Measurements from ENCODE around the gene CUL3.
"Not testable (repeated sequence)": the region's sequence is repeated elsewhere in the genome, so short reads cannot be mapped to it uniquely, and the experiment has no call there.

Gene CUL3

GRCh38 chr2:224532931-224533330 is 52.2 kb downstream of the CUL3 start:
- DNase-seq, result no peak

- DNase-seq, result no peak
These were observed 52.7 kb downstream of the CUL3 start for GRCh38 chr2:224532441-224532840.

GRCh38 chr2:224528171-224528570 is 57.0 kb downstream of the CUL3 start:
- no peak for DNase-seq

- DNase-seq, result no peak
These were observed 59.4 kb downstream of the CUL3 start for GRCh38 chr2:224525774-224526173.

- DNase-seq, result no peak
These were observed 60.5 kb downstream of the CUL3 start for GRCh38 chr2:224524657-224525056.

DNA sequence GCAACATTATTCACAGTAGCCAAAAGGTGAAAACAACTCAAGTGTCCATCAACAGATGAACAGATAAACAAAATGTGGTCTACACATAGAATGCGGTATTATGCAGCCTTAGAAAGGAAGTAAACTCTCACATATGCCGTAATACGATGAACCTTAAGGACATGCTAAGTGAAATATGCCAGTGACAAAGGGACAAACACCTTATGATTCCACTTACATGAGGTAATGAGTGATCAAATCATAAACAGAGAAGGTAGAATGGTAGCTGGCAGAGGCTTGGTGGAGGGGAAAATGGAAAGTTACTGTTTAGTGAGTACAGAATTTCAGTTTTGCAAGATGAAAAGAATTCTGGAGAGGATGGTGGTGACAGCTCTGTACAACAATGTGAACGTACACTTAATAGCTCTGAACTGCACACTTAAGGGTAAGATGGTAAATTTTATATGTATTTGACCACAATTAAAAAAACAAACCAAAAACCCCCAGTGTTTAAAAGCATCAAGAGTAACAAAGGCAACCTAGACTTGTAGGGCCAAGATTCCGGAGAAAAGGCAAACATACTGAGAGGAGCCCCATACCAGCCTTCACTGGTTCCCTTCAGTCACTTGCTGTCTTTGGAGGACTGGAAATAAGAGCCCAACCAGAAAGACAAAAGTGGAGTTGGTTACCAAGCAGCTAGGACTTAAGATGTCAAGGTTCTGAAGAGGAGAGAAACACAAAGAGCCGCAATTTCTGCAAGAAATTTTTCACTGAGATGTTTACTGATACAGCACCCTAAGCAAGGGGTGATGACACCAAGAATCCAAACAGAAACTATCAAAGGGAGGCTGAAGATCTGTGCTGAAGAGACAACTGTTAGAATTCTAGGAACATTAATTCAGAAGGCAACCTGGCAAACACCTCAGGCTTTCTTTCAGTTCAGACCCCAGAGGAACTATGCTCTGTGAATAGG is 61.3 kb downstream of the CUL3 start:
- peak; percentile 11 for DNase-seq

DNA sequence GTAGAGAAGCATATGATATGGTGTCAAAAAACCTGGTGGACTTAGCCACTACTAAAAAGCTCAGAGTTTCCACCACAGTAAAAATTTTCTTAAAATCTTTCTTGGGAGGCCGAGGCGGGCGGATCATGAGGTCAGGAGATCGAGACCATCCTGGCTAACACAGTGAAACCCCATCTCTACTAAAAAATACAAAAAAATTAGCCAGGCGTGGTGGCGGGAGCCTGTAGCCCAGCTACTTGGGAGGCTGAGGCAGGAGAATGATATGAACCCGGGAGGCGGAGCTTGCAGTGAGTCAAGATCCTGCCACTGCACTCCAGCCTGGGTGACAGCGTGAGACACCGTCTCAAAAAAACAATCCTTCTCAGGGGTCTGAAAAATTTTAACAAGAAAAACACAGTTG is 62.7 kb downstream of the CUL3 start:
- DNase-seq, result not testable (repeated sequence)

GRCh38 chr2:224520064-224520463 is 65.1 kb downstream of the CUL3 start:
- peak; percentile 26 for DNase-seq

- no peak for DNase-seq
These were observed 66.2 kb downstream of the CUL3 start for GRCh38 chr2:224518806-224519580.

GRCh38 chr2:224517963-224518362 is 67.2 kb downstream of the CUL3 start:
- DNase-seq, result peak; percentile 74

- not testable (repeated sequence) for DNase-seq
These were observed 68.8 kb downstream of the CUL3 start for GRCh38 chr2:224516393-224516792.

DNA sequence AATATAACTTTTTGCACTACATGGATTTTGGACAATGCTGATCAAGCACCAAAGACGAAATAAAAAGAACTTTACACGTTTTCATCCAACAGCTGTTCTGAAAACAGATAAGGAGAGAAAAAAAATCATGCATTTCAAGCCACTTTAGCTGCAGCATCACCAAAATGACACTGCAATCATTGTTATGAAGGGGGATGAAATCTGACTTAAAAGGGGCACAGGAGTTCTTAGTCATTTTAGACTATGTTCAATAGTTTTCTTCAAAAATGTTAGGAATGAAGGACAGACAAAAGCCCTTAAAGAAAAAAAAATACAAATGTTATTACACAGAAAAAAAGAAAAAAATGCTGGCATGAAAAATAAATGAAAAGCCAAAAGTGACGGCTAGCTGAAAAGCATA is 71.2 kb downstream of the CUL3 start:
- no peak for DNase-seq

- DNase-seq, result no peak
These were observed 77.4 kb downstream of the CUL3 start for GRCh38 chr2:224507789-224508188.

- no peak for DNase-seq
These were observed 78.7 kb downstream of the CUL3 start for GRCh38 chr2:224506494-224506893.

DNA sequence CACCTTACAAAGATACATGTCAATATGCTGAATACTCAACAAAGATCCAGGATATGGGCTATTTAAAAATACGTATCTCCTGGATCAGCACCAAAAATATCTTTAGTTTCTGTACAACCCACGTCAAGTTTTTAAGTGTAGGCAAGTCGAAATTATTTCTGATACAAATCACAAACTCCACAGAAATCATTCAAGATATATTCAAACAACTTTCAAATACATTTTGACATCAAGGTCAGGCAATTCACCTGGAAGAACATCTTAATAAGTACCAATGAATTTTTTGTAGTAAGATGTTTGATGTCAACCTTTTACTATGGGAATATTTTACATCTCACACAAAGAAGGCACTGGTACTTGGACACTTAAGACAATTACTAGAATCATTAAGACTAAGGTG is 86.2 kb downstream of the CUL3 start:
- no peak for DNase-seq

DNA sequence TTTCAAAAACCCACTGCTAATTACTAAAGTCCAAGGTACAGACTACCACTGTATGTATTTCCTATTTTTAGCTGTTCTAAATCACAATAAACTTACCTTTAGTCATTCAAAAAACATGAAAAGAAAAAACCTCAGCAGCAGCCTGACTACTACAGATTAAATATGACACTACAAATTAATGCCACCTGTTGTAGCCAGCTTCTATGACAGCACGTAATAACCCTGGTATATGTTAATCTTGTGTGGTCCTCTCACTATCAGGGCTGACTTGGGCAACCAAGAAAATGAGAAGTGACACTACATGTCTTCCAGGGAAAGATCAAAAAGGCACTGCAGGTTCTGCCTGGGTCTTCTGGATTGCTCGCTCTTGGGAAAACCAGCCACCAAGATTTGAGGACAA is 92.6 kb downstream of the CUL3 start:
- no peak for DNase-seq

- not testable (repeated sequence) for DNase-seq
These were observed 97.2 kb downstream of the CUL3 start for GRCh38 chr2:224487940-224488339.

DNA sequence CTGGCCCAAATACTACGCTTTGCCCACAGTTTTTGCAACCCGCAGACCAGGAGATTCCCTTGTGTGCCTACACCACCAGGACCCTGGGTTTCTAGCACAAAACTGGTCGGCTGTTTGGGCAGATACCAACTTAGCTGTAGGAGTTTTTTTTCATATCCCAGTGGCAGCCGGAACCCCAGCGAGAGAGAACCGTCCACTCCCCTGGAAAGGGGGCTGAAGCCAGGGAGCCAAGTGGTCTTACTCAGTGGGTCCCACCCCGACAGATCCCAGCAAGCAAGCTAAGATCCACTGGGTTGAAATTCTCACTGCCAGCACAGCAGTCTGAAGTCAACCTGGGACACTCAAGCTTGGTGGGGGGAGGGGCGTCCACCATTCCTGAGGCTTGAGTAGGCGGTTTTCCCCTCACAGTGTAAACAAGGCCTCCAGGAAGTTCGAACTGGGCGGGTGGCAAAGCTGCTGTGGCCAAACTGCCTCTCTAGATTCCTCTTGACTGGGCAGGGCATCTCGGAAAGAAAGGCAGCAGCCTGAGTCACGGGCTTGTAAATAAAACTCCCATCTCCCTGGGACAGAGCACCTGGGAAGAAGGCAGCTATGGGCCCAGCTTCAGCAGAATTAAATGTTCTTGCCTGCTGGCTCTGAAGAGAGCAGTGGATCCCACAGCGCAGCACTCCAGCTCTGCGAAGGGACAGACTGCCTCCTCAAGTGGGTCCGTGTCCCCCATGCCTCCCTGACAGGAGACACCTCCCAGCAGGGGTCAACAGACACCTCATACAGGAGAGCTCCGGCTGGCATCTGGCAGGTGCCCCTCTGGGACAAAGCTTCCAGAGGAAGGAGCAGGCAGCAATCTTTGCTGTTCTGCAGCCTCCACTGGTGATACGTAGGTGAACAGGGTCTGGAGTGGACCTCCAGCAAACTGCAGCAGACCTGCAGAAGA is 99.8 kb downstream of the CUL3 start:
- not testable (repeated sequence) for DNase-seq

DNA sequence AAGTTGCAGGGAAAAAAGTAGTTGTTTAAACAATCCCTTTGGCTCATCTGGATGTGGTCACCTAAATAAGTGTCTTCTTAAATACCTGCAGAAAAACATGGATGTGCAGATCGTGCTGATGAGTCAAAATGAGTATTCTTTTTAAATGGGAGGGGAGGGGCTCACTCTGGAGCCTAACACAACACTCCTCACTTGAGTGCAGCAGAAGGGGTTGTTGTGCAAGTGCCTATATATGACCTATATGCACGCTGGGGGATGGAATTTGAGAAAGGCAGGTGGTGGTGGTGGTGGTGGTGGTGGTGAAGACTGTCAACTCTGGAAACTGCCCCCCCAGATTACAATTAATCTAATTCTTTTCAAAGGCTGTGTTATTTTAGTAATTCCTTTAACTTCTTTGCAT is 105.3 kb downstream of the CUL3 start:
- DNase-seq, result no peak

DNA sequence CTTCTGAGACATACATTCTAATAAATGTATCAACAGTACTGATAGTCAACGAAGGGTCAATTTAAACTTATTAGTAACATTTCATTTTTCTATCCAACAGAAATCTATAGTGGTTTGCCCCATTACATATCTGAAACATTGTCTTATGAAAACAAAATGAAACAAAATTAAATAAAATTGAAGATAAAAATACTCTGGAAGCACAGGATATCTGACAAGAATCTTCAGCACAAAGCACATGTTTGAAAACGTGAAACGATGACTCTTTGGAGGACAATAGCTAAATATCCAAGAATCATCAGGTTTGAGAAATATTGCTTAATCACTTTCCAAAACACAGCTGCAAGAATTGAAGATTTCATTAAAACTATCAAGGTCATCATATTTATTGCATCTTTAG is 112.3 kb downstream of the CUL3 start:
- no peak for DNase-seq

DNA sequence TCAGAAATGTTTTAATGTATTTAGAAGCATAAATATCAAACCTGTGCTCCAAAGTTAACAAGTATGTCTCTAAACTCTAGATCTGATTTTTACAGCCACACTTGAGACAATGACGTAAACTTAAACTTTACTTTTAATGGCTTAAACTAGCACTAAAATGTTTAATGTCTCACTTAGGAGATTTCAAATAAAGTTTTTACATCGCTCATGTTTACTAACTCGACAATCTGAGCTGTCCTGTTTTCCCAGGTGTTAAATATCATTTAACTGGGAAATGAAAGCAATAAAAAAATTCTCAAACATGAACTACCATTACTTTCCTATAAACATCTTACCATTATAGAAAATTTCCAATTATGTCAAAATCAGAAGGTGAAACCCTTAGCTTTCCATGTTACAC is 113.0 kb downstream of the CUL3 start:
- DNase-seq, result no peak

GRCh38 chr2:224469374-224469964 is 115.7 kb downstream of the CUL3 start:
- DNase-seq, result no peak
